Neural crest cell (in vitro differentiated cells): ENCODE results near the gene NUP210. TPM values are rescaled to one million over a fixed set of nuclear protein-coding genes. Genes with fewer than 3 reads are reported as not detected.

Experiments used
- DNase-seq: peaks from one replicate; pipeline ENCODE4 v3.0.0; 2021; ENCODE audit warnings: low read depth, mixed read lengths, low spot score
- H3K27ac Mint-ChIP-seq: one replicate; pipeline ENCODE4 v1.8.0; 2021; ENCODE audit warnings: mild to moderate bottlenecking, mixed read lengths; ENCODE audit not compliant: unreplicated experiment
- H3K27me3 Mint-ChIP-seq: 2 replicates; pipeline ENCODE4 v1.8.0; 2021; ENCODE audit warnings: low read depth, mild to moderate bottlenecking, mixed read lengths
- H3K36me3 Mint-ChIP-seq: 2 replicates; pipeline ENCODE4 v1.8.0; 2021; ENCODE audit warnings: low read depth, mild to moderate bottlenecking, mixed read lengths
- H3K4me1 Mint-ChIP-seq: 2 replicates; pipeline ENCODE4 v1.8.0; 2021; ENCODE audit warnings: mixed read lengths
- H3K4me3 Mint-ChIP-seq: one replicate; pipeline ENCODE4 v1.8.0; 2021; ENCODE audit warnings: mild to moderate bottlenecking, mixed read lengths
- H3K9me3 Mint-ChIP-seq: 2 replicates; pipeline ENCODE4 v1.8.0; 2021; ENCODE audit warnings: mixed read lengths
- CTCF ChIP-seq: fragments of 200-600 bp; sonication (generic); conservative IDR thresholded peaks from 2 replicates; pipeline ENCODE4 v1.5.0; 2021; ENCODE audit warnings: antibody characterized with exemption, mild to moderate bottlenecking
- total RNA-seq: library from RNA; stranded (reverse); gene quantifications from 2 replicates; pipeline ENCODE4 v1.2.1, GENCODE V29; 2021

NUP210 gene
- total RNA-seq, 1 donor from 2014 or later = 59.4 TPM

GRCh38 chr3:13288732-13289718 is 131.1 kb downstream of the NUP210 start:
- no peak for DNase-seq
- no peak overlapping the region for H3K4me3 Mint-ChIP-seq
- peaks cover 6% of the 10 kb centered on the region for H3K9me3 Mint-ChIP-seq
- peaks cover 13% of the 10 kb centered on the region for H3K27me3 Mint-ChIP-seq
- H3K27ac Mint-ChIP-seq = no peak overlapping the region
- H3K36me3 Mint-ChIP-seq = peaks cover 4% of the 10 kb centered on the region
- TF ChIP-seq CTCF = no peak
- peaks cover 4% of the 10 kb centered on the region for H3K4me1 Mint-ChIP-seq

- H3K36me3 Mint-ChIP-seq = peaks cover 10% of the 10 kb centered on the region
- TF ChIP-seq CTCF = no peak
- no peak overlapping the region for H3K27ac Mint-ChIP-seq
- peaks cover 12% of the 10 kb centered on the region for H3K4me1 Mint-ChIP-seq
- H3K27me3 Mint-ChIP-seq = peaks cover 22% of the 10 kb centered on the region
- no peak overlapping the region for H3K4me3 Mint-ChIP-seq
- H3K9me3 Mint-ChIP-seq = peaks cover 10% of the 10 kb centered on the region
- no peak for DNase-seq
Measured at GRCh38 chr3:13287833-13288232, 132.3 kb downstream of the NUP210 start.

- Mint-ChIP-seq H3K4me1 (peaks cover 9% of the 10 kb centered on the region), H3K9me3 (peaks cover 10% of the 10 kb centered on the region), H3K4me3 (no peak overlapping the region), H3K27ac (no peak overlapping the region), H3K27me3 (peaks cover 26% of the 10 kb centered on the region), H3K36me3 (peaks cover 10% of the 10 kb centered on the region)
- DNase-seq = no peak
- TF ChIP-seq CTCF = no peak
Measured at GRCh38 chr3:13286873-13287272, 133.2 kb downstream of the NUP210 start.

GRCh38 chr3:13285007-13285567 is 135.0 kb downstream of the NUP210 start:
- TF ChIP-seq CTCF = no peak
- Mint-ChIP-seq H3K9me3 (peaks cover 10% of the 10 kb centered on the region), H3K27me3 (peaks cover 42% of the 10 kb centered on the region), H3K4me3 (peak overlapping the region; percentile 23), H3K27ac (no peak overlapping the region), H3K36me3 (peaks cover 10% of the 10 kb centered on the region), H3K4me1 (peaks cover 17% of the 10 kb centered on the region)
- no peak for DNase-seq

- no peak overlapping the region for H3K27ac Mint-ChIP-seq
Measured at GRCh38 chr3:13283877-13284264, 136.3 kb downstream of the NUP210 start.

More at GRCh38 chr3:13283877-13284264, 136.3 kb downstream of the NUP210 start:
- H3K4me3 Mint-ChIP-seq = peak overlapping the region; percentile 85
- no peak for TF ChIP-seq CTCF
- DNase-seq = no peak
- H3K27me3 Mint-ChIP-seq = peaks cover 47% of the 10 kb centered on the region
- peaks cover 17% of the 10 kb centered on the region for H3K4me1 Mint-ChIP-seq
- peaks cover 10% of the 10 kb centered on the region for H3K9me3 Mint-ChIP-seq
- peaks cover 10% of the 10 kb centered on the region for H3K36me3 Mint-ChIP-seq
